ENCODE results near the gene TSC2.
"Not testable (repeated sequence)": the region's sequence is repeated elsewhere in the genome, so short reads cannot be mapped to it uniquely, and the experiment has no call there.

TSC2 gene

DNA sequence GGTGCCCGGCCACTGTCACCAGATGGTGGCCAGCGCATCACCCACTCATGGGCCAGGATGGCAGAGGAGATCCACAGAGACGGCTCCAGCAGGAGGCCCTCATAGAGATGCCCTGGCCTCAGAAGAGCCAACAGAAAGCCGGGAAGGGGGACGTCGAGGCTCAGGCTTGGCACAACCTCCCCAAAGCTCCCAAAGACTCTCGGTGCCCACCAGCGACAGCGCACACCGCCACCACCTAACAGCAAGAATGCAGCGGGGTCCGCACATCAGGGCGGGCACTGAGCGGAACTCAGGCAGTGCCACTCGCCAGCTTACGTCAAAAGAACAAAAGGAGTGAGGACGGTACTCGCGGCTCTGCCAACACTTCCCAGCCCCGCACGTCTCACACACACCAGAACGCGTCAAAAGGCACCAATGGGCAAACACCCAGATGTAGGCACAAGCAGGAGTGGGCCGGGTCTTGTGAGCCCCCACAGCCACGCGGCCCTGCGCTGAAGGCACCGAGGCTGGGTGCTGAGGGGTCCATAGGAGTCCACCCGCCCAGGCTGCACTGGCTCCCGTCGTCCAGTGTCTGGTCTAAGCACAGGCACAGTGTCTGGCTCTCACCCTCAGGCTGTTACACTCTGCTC lies 79.3 kb downstream of the TSC2 start:
- not testable (repeated sequence) for H3K36me3 ChIP-seq (ENCODE audit: control insufficient read depth, low read depth, low read length); H3K9me3 ChIP-seq (ENCODE audit: control insufficient read depth, low read depth, low read length); H3K27me3 ChIP-seq (ENCODE audit: control insufficient read depth, insufficient read depth, low read length); H3K4me3 ChIP-seq (ENCODE audit: low read length); H3K9ac ChIP-seq (ENCODE audit: low read length); H3K4me1 ChIP-seq (ENCODE audit: control insufficient read depth, low read depth, low read length); H3K27ac ChIP-seq (ENCODE audit: low read length)

DNA sequence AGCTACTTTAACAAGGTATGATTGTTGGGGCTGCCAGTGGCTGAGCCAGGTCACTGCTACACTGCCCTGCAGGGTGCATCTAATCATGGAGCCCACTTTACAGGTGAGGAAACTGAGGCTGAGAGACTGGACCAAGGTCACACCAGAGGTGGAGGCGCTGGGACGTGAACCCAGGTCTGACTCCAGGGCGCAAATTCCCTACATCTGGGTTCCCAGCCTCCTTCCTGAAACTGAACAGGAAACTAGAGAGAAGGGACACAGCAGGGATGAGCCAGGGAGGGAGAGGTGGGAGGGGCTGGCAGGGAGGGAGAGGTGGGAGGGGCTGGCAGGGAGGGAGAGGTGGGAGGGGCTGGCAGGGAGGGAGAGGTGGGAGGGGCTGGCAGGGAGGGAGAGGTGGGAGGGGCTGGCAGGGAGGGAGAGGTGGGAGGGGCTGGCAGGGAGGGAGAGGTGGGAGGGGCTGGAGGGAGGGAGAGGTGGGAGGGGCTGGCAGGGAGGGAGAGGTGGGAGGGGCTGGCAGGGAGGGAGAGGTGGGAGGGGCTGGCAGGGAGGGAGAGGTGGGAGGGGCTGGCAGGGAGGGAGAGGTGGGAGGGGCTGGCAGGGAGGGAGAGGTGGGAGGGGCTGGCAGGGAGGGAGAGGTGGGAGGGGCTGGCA lies 80.0 kb downstream of the TSC2 start:
- not testable (repeated sequence) for H3K36me3 ChIP-seq (ENCODE audit: control insufficient read depth, low read depth, low read length); H3K4me1 ChIP-seq (ENCODE audit: control insufficient read depth, low read depth, low read length); H3K9ac ChIP-seq (ENCODE audit: low read length); H3K4me3 ChIP-seq (ENCODE audit: low read length); H3K27ac ChIP-seq (ENCODE audit: low read length); H3K9me3 ChIP-seq (ENCODE audit: control insufficient read depth, low read depth, low read length); H3K27me3 ChIP-seq (ENCODE audit: control insufficient read depth, insufficient read depth, low read length)

DNA sequence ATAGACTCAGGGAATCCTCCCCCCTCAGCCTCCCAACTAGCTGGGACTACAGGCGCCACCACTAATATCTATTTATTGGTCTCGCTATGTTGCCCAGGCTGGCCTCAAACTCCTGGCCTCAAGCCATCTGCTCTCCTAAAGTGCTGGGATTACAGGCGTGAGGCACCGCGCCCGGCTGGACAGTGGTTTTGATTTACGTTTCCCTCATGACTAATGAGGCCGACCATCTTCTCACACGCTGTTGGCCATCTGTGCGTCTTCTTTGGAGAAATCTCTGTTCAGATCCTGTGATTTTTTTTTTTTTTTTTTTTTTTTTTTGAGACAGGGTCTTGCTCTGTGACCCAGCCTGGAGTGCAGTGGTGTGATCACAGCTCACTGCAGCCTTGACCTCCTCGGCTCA lies 81.5 kb downstream of the TSC2 start:
- not testable (repeated sequence) for H3K9ac ChIP-seq (ENCODE audit: low read length); H3K9me3 ChIP-seq (ENCODE audit: control insufficient read depth, low read depth, low read length); H3K4me3 ChIP-seq (ENCODE audit: low read length); H3K27me3 ChIP-seq (ENCODE audit: control insufficient read depth, insufficient read depth, low read length); H3K36me3 ChIP-seq (ENCODE audit: control insufficient read depth, low read depth, low read length); H3K27ac ChIP-seq (ENCODE audit: low read length); H3K4me1 ChIP-seq (ENCODE audit: control insufficient read depth, low read depth, low read length)

DNA sequence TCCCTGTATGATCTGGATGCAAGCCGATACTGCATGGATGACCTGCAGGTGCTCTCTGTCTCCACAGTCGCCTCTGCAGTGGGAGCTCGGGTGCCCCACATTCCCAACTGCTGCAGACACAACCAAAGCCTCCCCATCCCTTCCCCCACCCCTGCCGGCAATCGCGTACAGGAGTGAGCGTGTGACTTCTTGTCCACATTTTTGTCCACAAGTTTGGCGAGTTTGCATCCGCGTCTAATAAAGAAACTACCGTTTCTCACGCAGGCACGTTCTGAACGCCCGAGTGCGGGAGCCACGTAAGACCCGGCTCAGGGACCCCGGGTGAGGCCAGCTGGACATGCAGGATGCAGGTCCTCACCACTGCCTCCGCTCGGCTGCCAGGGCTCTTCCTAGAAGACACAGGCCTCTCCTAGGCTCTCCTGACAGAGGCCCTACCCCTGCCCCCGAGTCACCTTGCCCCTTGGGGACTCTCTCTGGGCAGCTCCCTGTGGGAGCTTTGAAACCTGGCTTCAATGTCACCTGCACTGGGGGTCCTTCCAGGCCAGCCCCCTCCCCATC lies 82.2 kb downstream of the TSC2 start:
- H3K4me1 ChIP-seq (ENCODE audit: control insufficient read depth, low read depth, low read length); H3K9ac ChIP-seq (ENCODE audit: low read length); H3K27me3 ChIP-seq (ENCODE audit: control insufficient read depth, insufficient read depth, low read length); H3K4me3 ChIP-seq (ENCODE audit: low read length); H3K9me3 ChIP-seq (ENCODE audit: control insufficient read depth, low read depth, low read length); H3K36me3 ChIP-seq (ENCODE audit: control insufficient read depth, low read depth, low read length); H3K27ac ChIP-seq (ENCODE audit: low read length): not testable (repeated sequence)

DNA sequence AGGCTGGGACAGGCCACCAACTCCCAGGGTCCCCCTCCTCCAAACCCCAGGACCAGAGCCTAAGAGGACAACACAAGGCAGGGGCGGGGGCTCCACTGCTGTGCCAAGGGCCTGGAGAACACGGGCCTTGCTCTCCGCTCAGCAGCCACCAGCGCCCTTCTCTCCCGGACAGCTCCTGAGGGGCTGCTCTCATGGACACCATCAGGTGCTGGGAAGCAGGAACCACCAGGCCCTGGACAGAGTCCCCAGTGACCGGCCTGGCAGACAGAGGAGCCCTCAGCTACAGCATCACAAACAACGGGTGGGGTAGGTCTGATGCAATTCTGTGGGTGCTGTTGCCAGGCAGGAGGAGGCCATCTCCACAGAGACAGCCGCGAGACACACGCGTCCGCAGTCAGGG lies 86.0 kb downstream of the TSC2 start:
- H3K27ac ChIP-seq (ENCODE audit: low read length); H3K4me3 ChIP-seq (ENCODE audit: low read length); H3K9ac ChIP-seq (ENCODE audit: low read length); H3K36me3 ChIP-seq (ENCODE audit: control insufficient read depth, low read depth, low read length); H3K9me3 ChIP-seq (ENCODE audit: control insufficient read depth, low read depth, low read length); H3K4me1 ChIP-seq (ENCODE audit: control insufficient read depth, low read depth, low read length); H3K27me3 ChIP-seq (ENCODE audit: control insufficient read depth, insufficient read depth, low read length): not testable (repeated sequence)

DNA sequence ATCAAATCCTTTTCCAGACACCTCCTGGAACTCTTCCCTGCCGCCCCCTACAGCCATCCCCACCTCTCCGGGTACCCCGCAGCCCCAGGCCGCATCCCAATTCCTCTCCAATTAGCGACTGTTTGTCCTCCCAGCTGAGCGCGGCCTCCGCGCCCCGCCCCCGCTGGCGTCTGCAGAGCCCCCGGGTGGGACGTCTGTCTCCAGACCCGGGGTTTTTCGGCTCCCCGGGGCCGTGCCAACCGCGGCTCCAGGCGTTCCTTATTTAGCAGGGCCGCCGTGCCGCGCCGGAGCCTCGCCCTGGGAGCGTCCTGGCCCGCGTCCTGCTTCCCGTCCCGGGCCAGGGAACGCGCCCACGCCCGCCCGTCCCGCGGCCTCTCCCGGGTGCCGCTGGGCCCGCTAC lies 87.3 kb downstream of the TSC2 start:
- peak overlapping the region; percentile 30 for H3K4me3 ChIP-seq (ENCODE audit: low read length)
- H3K4me1 ChIP-seq (ENCODE audit: control insufficient read depth, low read depth, low read length); H3K9ac ChIP-seq (ENCODE audit: low read length); H3K27me3 ChIP-seq (ENCODE audit: control insufficient read depth, insufficient read depth, low read length); H3K27ac ChIP-seq (ENCODE audit: low read length); H3K36me3 ChIP-seq (ENCODE audit: control insufficient read depth, low read depth, low read length); H3K9me3 ChIP-seq (ENCODE audit: control insufficient read depth, low read depth, low read length): not testable (repeated sequence)

DNA sequence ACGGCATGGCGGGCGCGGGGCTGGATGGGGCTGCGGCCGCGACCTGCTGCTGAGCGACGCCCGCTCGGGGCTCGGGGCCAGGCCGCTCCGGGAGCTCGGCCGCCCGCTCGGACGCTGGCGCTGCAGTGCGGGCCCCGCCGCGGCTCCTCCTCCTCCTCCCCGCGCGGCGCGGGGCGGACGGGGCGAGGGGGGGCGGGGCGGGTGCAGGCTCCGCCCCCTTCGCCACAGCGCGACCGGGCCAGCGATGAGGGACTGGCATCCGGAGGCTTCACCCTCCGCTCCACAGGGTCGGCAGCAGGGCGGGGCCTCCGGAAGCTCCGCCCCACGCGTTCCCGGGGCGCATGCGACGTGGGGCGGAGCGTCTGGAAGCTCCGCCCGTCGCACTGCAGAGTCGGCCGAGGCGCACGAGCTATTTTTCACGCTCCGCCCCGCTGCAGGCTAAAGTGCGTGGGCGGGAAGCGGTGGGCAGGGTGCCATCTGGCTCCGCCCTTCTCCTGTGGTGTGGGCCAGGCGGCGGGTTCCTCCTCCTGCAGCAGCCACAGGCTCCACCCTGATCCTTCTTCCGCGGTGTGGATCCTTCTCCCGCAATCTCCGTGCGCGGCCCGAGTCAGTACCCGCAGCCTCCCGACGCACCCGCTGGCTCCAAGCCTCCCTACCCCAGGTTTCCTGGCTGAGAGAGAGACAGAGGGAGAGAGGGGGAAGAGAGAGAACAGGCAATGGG lies 88.1 kb downstream of the TSC2 start, which contains the start of gene PKD1:
PKD1 (minus strand) TSS at position 129 of the 721 bp plus-strand sequence. CDS start 209 bp downstream, outside the sequence.
- H3K36me3 ChIP-seq (ENCODE audit: control insufficient read depth, low read depth, low read length); H3K4me1 ChIP-seq (ENCODE audit: control insufficient read depth, low read depth, low read length); H3K9ac ChIP-seq (ENCODE audit: low read length); H3K27ac ChIP-seq (ENCODE audit: low read length); H3K9me3 ChIP-seq (ENCODE audit: control insufficient read depth, low read depth, low read length); H3K27me3 ChIP-seq (ENCODE audit: control insufficient read depth, insufficient read depth, low read length): not testable (repeated sequence)
- H3K4me3 ChIP-seq (ENCODE audit: low read length), result peak within 1 kb of the TSS; percentile 49

All from iPS-18a (cell line).